GM21825 (cell line): ENCODE data around the gene OPRD1.
"Not testable (repeated sequence)": the region's sequence is repeated elsewhere in the genome, so short reads cannot be mapped to it uniquely, and the experiment has no call there.

Experiments
- ATAC-seq: cut with Tn5 transposase; IDR thresholded peaks from one replicate; pipeline ENCODE4 v1.9.1; 2021; ENCODE audit warnings: mild to moderate bottlenecking, moderate library complexity; ENCODE audit not compliant: unreplicated experiment

Gene OPRD1

DNA sequence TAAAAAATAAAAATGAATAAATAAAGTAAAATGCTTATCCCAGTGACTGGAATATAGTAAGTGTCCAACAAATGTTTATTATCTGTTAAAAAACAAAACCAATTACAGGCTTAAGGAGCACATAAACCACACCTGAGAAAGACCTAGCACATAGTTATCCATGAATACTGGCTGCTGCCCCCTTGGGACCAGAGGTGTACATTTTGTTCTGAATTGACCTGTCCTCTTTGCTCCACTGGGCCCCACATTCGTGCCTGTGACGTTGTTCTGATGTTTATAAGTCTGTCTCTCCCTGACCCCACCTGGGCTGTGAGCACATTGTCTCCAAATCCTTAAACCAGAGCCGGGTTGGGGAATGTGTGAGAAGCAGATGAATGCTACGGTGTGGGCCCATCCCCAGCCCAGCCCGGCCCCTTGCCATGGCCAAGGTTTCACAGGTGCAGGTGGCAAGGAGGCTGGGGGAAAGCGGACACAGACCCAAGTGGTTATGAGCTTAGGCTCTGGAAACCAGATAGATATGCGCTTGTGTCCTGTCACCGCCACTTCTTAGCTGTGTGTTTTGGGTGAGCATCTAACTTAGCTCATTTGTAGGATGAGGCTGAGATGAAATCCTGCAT lies 29.1 kb downstream of the OPRD1 start:
- no peak for ATAC-seq

DNA sequence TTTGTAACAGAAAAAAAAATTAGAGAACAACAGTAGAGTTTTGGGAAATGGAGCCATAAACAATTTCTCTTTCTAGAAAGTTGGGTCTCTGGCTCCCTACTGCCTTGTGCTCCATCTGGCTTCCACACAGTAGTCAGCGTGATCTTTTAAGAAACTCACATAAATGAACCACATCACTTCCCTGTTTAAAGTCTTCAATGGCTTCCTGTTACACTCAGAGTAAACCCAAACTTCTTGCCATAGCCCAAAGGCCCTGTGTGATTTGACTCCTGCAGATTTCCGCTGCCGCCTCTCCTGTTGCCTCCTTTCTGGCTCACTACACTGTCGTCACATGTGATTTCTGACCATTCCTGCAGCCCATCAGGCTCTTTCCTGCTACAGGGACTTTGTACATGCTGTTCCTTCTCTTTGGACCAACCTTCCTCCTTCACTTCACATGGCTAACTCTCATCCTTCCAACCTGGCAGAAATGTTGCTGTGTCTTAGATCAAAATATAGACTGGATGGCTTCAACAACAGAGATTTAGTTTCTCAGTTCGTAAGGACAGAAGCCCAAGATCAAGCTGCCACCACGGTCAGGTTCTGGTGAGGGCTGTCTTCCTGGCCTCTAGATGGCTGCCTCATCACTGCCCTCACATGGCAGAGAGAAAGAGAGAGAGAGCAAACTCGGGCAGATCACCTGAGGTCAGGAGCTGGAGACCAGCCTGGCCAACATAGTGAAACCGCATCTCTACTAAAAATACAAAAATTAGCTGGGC lies 34.0 kb downstream of the OPRD1 start:
- ATAC-seq, result no peak

DNA sequence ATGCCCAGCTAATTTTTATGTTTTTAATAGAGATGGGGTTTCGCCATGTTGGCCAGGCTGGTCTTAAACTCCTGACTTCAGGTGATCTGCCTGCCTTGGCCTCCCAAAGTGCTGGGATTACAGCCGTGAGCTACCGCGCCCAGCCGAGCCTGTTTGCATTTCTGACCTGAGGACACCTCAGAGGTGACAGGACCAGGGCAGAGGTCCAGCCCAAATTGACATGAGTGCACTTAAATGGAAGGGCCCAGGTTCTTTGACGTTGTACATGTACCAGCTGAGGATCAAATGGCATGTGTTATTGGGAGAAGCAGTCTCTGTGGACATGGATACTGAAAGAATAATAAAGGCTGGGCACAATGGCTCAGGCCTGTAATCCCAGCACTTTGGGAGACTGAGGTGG lies 35.2 kb downstream of the OPRD1 start:
- ATAC-seq, result not testable (repeated sequence)

DNA sequence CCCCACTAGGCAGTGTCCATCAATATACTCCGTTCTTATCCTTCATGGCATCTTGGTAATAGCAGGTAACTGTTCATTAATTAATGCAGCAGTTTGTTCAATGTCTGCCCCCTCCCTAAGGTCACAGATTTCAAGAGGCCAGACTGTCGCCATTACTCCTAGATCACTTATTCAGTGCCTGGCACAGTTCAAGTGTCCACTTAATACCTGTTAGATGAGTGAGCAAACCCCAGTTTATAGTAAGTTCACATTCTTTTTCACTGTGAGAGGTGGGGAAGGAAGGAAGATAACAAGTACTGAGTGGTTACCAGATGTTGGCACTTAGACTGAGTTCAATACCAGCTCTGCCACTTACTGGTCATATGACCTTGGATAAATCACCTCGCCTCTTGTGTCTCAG lies 36.4 kb downstream of the OPRD1 start:
- no peak for ATAC-seq

DNA sequence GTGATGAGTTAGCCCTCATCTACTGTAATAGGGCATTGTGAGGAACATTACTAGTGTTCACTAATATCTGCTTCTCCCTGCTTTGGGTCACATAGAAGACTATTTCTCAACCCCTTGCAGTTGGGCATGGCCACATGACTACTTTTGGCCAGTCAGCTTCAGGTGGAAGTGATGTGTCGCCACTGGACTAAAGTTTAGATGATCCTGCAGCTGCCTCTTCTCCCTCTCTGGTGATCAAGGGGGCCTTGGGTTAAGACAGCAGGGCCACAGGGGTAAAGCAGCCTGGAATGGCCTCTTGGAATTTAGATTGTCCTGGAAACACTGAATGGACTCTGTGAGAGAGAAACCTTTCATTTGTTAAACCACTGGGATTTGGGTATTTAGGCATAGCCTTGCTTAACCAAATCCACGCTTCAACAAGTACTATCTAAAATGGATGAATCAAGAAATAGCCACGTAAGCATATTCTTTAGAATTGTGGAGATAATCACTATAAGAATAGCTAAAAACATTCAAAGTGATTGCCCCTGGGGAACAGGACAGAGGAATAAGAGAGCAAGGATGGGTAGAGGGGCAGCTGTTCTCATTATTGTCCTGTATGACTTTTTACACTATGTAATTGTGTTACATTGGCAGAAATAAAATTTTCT lies 41.2 kb downstream of the OPRD1 start:
- ATAC-seq, result no peak

DNA sequence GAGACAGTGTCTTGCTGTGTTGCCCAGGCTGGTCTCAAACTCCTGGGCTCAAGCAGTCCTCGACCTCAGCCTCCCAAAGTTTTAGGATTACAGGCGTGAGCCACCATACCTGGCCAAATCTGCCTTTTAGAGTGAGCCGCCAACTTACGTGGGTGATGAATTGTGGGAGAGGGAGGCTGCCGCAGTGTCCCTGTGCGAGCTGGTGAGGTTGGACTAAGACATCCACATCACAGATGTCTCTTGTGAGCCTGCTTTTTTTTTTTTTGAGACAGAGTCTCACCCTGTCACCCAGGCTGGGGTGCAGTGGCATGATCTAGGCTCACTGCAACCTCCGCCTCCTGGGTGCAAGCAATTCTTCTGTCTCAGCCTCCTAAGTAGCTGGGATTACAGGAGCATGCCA lies 42.4 kb downstream of the OPRD1 start:
- ATAC-seq, result not testable (repeated sequence)

DNA sequence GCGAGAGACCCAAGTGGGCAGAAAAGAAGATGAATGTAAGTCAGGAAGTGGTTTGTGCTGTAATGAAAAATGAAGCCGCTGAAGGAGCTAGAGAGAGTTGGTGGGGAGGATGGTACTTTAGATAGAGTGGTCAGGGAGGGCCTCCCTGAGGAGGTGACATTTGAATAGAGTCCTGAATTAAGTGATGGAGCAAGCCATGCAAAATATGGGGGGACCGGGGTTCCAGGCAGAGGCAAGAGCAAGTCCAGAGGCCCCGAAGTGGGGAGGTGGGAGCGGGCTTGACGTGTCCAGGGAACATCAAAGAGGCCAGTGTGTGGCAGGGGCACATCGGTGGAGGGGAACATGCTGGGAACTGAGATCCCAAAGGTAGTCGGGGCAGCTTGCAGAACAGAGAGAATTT lies 43.1 kb downstream of the OPRD1 start:
- ATAC-seq, result no peak

DNA sequence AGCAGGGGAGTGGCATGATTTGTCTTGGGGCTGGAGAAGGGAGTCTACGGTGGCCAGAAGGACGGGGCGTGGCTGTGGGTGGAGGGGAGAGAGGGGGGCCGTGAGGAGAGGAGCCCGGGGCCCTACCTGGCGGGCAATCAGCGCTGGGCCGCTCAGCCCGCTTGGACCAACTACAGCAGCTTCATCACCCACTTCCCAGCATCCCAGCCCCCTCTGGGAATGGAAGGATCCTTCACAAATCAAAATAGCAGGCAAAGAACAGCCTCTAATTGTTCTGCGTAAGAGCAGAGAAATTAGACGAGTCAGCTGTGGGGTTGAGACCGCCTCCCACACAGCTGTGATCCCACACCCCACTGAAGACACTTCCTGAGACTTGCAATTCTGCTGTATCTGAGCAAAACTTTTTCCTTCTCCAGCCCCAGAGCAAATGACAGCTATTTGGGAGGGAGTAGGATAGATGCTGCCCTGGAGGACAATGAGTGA lies 43.5 kb downstream of the OPRD1 start:
- no peak for ATAC-seq

DNA sequence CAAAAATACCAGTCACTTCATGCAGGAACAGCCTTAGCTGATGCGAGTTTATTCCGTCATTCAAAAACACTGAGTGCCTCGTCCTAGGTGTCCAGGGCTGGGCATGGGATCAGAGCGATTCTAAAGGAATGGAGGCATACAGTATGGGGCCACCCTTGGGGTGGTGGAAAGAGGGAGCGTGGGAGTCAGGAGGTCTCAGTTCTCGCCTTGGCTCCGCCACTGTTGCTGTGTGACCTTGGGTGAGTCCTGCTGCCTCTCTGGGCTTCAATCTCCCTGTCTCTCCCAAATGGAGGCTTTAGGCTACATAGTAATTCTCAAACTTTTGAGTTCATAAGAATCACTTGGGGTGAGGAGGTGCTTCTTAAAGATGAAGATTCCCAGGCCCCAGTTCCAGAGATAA lies 44.0 kb downstream of the OPRD1 start:
- ATAC-seq, result no peak

DNA sequence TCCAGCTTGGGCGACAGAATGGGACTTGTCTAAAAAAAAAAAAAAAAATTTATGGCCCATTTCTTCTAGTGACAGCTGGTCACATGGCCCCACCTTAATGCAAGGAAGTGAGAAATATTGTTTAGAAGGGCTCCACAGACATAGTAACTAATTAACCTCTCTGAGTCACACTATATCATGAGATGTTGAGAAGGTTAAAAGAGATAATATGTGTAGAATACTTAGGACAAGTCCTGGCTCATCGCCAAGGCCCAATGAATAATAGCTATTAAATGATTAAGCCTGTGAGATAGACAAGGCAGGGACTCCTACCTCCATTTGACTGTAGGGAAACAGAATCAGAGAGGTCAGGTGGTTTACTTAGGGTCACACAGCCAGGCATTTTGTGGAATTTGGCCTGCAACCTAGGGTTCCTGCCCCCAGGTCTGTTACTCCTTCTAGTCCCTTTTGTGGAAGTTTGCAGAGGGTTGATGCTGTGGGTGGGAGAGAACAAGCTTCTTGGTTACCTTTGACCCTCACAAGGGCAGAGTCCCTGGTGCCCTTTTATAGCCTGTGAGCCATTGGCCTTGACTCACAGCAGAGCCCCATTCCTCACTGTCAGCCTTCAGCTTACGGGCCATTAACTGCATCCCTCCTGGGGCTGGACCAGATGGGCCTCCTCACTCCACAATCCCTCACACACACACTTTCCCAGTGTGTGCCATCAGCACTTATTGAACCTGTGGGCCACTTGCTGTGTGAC lies 48.5 kb downstream of the OPRD1 start:
- ATAC-seq, result no peak

DNA sequence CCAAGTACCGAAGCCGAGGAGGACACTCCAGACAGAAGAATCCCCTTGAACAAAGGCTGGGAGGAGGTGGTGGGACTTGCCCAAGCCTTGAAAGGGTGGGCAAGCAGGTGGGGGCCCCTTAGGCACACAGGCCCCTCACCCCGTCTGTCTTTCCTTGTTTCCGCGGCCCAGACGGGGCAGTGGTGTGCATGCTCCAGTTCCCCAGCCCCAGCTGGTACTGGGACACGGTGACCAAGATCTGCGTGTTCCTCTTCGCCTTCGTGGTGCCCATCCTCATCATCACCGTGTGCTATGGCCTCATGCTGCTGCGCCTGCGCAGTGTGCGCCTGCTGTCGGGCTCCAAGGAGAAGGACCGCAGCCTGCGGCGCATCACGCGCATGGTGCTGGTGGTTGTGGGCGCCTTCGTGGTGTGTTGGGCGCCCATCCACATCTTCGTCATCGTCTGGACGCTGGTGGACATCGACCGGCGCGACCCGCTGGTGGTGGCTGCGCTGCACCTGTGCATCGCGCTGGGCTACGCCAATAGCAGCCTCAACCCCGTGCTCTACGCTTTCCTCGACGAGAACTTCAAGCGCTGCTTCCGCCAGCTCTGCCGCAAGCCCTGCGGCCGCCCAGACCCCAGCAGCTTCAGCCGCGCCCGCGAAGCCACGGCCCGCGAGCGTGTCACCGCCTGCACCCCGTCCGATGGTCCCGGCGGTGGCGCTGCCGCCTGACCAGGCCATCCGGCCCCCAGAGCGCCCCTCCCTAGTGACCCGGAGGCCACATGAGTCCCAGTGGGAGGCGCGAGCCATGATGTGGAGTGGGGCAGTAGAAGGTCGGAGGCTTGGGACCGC lies 50.8 kb downstream of the OPRD1 start:
- no peak for ATAC-seq

DNA sequence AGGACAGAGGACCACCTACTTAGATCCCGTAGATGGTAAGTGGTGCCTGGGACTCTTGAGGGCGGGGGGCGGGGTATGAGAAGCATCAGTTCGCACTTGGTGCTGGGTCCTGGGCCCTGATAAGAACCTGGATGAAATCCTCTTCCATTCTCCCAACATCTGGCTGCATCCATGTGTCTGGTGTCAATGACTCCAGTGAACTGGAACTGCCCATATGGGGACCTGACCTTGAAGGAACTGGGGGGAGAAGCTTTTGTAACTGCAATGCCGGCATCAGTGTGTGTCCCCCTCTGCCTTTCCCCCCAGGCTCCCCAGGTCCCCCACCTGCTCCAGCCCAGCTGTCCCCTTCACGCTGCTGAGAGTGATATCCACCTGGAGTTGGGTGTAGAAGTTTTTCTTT lies 52.7 kb downstream of the OPRD1 start:
- no peak for ATAC-seq

DNA sequence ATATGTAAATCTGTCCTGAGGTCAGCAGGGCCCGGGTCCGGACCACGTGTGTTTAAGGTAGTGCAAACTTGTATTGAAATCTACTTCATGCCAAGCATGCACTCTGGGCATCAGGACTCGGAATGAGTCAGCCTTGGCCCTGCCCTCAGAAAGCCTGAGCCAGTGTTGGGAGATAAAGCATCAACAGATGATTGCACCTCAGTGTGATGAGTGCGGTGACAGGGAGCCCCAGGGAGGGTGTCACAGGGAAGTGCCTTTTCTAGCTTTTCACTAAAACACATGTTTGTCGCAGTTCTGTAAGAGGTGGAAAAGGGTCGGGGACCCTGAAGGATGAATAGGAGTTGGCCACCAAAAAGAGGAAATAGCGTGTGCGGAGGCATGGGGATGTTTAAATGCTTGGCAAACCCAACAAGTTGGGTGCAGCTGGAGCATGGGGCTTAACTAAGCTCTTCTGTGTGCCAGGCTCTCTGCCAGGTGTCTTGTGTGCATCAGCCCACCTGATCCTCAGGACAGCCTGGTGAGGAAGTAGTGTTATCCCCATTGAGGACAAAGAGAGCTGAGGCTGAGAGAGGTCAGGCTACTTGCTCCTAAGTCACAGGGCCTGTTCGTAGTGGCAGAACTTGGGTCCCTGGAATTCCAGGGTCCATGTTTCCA lies 54.2 kb downstream of the OPRD1 start:
- ATAC-seq, result no peak

DNA sequence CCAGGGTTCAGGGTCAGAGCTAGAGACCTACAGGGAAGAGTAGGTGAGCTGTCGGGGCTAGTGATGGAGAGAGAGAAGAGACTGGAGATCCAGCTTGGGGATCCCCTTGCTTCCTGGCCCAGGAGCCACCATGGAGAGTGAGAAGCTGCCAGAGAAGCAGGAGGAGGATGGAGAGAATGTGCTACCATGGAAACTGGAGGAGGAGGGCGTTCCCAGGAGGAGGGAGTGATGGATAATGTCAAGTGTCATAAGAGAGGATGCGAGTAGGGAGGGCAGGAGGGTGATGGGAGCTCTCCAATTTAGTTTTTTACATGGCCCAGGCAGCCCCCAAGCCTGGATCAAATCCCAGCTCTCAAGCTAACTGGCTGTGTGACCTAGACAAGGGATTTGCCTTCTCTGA lies 55.9 kb downstream of the OPRD1 start:
- ATAC-seq, result no peak

DNA sequence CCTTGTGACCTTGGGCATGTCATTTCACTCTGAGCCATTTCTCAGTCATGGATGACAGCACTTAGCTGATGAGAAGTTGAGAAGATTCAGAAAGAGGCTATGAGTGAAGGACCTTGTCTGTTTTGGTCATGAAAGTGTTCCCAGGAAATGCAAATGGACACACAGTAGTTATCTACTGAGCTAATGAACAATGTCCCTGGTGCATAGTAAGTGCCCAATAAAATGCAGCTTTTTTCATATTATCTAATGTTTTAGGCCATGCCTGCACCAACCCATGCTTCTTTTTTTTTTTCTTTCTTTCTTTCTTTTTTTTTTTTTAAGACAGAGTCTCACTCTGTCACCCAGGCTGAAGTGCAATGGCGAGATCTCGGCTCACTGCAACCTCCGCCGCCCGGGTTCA lies 58.0 kb downstream of the OPRD1 start:
- ATAC-seq, result no peak

DNA sequence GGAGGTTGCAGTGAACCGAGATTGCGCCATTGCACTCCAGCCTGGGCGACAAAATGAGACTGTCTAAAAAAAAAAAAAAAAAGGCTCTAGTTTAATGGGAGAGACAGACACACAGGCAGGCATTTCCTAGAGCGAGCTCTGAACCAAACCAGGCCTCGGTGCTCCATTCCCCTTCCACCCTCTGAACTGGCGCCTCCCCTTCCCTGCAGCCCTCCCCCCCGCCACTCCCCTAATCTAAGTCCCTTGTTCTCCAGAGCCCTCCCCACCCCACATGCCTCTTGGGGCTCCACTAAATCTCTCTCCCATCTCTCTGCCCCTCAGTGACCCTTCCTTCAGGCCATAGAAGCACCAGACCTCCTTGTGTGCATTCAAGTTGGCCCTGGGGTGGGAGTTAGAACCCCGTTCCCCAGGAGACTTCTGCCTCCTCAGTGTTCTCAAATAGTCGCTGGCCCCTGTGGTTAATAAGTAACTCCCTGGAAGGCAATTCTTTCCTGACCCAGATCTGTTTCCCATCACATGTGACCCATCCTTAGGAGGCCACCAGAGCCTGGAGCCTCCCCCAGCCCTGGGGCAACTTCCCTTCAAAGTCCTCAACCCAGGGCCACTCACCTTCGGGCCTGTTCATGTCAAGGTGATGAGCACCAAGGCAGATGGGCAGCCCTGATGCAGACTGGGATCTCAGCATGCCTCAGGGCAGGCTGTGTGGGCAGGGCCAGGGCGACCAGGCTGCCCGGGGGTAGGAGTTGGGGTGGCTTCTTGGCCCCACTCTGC lies 59.8 kb downstream of the OPRD1 start:
- ATAC-seq, result no peak

DNA sequence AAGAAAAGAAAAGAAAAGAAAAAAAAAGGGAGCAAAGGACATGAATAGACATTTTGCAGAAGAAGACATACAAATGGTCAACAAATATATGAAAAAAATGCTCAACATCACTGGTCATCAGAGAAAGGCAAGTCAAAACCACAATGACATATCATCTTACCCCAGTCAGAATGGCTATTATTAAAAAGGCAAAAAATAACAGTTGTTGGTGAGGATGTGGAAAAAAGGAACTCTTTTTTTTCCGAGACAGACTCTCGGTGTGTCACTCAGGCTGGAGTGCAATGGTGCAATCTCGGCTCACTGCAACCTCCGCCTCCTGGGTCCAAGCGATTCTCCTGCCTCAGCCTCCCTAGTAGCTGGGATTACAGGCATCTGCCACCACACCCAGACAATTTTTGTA lies 63.2 kb downstream of the OPRD1 start:
- not testable (repeated sequence) for ATAC-seq

DNA sequence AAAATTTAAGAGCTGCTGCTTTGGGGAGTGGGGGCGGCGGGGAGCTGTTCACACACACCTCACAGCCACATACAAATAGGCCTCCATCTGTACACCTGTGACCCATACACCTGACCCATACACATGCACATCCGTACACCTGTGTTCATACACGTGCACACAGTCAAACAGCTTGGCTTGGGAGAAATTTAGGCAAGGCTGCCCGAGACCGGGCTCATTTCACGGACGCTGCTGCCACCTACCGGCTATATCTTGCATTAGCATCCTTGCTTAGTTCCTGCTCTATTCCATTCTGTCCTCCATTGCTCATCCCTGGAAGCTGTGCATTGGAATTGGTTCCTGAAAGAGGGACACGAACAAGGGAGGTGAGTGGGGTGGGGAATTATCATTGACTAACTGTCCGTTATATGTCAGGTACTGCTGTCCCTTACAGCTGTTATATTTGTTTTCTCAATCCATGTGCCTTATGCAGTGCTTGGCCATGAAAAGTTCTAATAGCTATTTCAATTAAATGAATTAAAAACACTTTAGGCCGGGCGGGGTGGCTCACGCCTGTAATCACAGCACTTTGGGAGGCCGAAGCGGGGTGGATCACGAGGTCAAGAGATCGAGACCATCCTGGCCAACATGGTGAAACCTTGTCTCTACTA lies 65.3 kb downstream of the OPRD1 start:
- no peak for ATAC-seq

DNA sequence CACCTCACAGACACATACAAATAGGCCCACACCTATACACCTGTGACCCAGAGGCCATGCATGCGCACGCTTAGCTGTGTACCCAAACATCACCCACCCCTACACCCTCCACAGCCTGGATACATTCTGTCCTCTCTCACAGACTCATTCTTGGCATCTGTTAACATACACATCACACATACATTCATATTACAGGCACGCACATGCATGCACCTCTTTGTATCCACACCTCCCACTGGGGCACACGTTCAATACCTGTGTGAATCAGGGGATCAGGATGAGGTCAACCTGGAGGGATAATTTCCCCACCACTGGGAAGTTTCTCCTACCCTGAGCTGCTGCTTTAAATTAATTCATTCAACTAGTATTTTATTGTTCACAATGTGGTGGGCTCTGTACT lies 66.8 kb downstream of the OPRD1 start:
- no peak for ATAC-seq
